K562 (cell line): Measurements from ENCODE around the gene ZNRF1. TPM values are rescaled to one million over a fixed set of nuclear protein-coding genes. Genes with fewer than 3 reads are reported as not detected.

Source experiments
- ATAC-seq: fragments of 200-7000 bp; cut with Tn5 transposase; 3 replicates; pipeline ENCODE4 v1.9.1; 2020; ENCODE audit warnings: moderate library complexity
- BruUV-seq: library from RNA; stranded (reverse); fragments of 400-500 nt; replicated peaks from 2 replicates; lab custom pipeline; 2021; lab: Mats Ljungman, UMichigan
- CTCF ChIA-PET: fragments of 300-600 bp; formaldehyde crosslinking; extraction: SDS; loops from one replicate; lab custom pipeline; 2021; ENCODE audit warnings: low intra/inter-chr PET ratio; lab: Yijun Ruan, JAX
- POLR2A ChIA-PET: fragments of 300-600, 350-650 bp; sonication (Branson Sonifier 250); formaldehyde crosslinking; extraction: SDS; loops from one replicate; lab custom pipeline; 2021; ENCODE audit warnings: antibody characterized with exemption, inconsistent platforms; lab: Yijun Ruan, JAX
- DNase-seq, 4 experiments: peaks; one replicate each; pipeline versions ENCODE4 v3.0.0 to v3.0.0-alpha.2; 2011 to 2018; ENCODE audit warnings: low spot score in 3 of 4, mixed read lengths in 3 of 4; ENCODE audit errors: extremely low read depth in 1 of 4
- FAIRE-seq: peaks from 2 replicates; lab custom pipeline; 2011; peaks lifted over from hg19 to GRCh38; lab: Jason Lieb, UNC
- H2AFZ ChIP-seq: 2 replicates; pipeline ENCODE4 v1.6.0; 2011; ENCODE audit warnings: low read depth, low read length, control low read depth, inconsistent platforms
- H3K27ac ChIP-seq: fragments of 200-600 bp; 3 replicates; pipeline ENCODE4 v1.8.0; 2011; ENCODE audit warnings: low read depth, mild to moderate bottlenecking, control low read depth, inconsistent platforms, low read length, moderate library complexity, mixed read lengths; ENCODE audit errors: extremely low read depth
- H3K27me3 ChIP-seq, 2 experiments: fragments of 300-600 bp in 1 of 2; 2 replicates in 1 of 2; 3 replicates in 1 of 2; pipeline versions ENCODE4 v1.6.0 to v1.8.0; 2011; ENCODE audit warnings: inconsistent platforms in 2 of 2, low read length in 2 of 2, mild to moderate bottlenecking in 1 of 2, mixed read lengths in 1 of 2, moderate library complexity in 1 of 2; ENCODE audit not compliant: control insufficient read depth in 2 of 2, insufficient read depth in 2 of 2
- H3K36me3 ChIP-seq: fragments of 300-600 bp; 3 replicates; pipeline ENCODE4 v1.8.0; 2011; ENCODE audit warnings: mild to moderate bottlenecking, low read length, inconsistent platforms; ENCODE audit not compliant: control insufficient read depth, insufficient read depth
- H3K4me1 ChIP-seq, 2 experiments: fragments of 200-600 bp in 1 of 2; replicated peaks in 1 of 2; 2 replicates in 1 of 2; 3 replicates in 1 of 2; pipeline versions ENCODE4 v1.5.1 to v1.8.0; 2011; ENCODE audit warnings: inconsistent platforms in 2 of 2, low read length in 2 of 2, mild to moderate bottlenecking in 1 of 2, mixed read lengths in 1 of 2, moderate library complexity in 1 of 2; ENCODE audit not compliant: control insufficient read depth in 2 of 2, insufficient read depth in 2 of 2
- H3K4me2 ChIP-seq: 2 replicates; pipeline ENCODE4 v1.6.1; 2011; ENCODE audit warnings: low read length, control low read depth, inconsistent platforms, mixed read lengths; ENCODE audit not compliant: insufficient read depth
- H3K4me3 ChIP-seq: fragments of 200-600 bp; sonication (generic), shearing (Covaris generic); 2 replicates; pipeline ENCODE4 v1.5.1; 2016; ENCODE audit warnings: control low read depth, inconsistent platforms
- H3K79me2 ChIP-seq: fragments of 200-600 bp; 3 replicates; pipeline ENCODE4 v1.8.0; 2011; ENCODE audit warnings: low read length, inconsistent platforms; ENCODE audit not compliant: control insufficient read depth, insufficient read depth
- H3K9ac ChIP-seq, 2 experiments: 2 replicates each; pipeline versions ENCODE4 v1.6.0 to v1.6.1; 2011; ENCODE audit warnings: low read depth in 2 of 2, low read length in 2 of 2, control low read depth in 1 of 2, inconsistent platforms in 1 of 2, mild to moderate bottlenecking in 1 of 2, mixed read lengths in 1 of 2; ENCODE audit not compliant: insufficient read depth in 1 of 2
- H3K9me1 ChIP-seq: one replicate; pipeline ENCODE4 v1.6.0; 2011; ENCODE audit warnings: inconsistent platforms, mild to moderate bottlenecking, low read length, moderate library complexity; ENCODE audit not compliant: control insufficient read depth, insufficient read depth
- H3K9me3 ChIP-seq: replicated peaks from 2 replicates; pipeline ENCODE4 v1.5.1; 2011; ENCODE audit warnings: low read depth, low read length, inconsistent platforms; ENCODE audit not compliant: control insufficient read depth, insufficient read depth
- H4K20me1 ChIP-seq: replicated peaks from 2 replicates; pipeline ENCODE4 v1.6.1; 2011; ENCODE audit warnings: low read length, inconsistent platforms, mixed read lengths; ENCODE audit not compliant: control insufficient read depth, insufficient read depth
- BCOR ChIP-seq: fragments of 450-650 bp; IDR thresholded peaks from 2 replicates; pipeline ENCODE4 v1.6.1; 2016
- BRD4 ChIP-seq: fragments of 200-600 bp; sonication (generic); IDR thresholded peaks from 2 replicates; pipeline ENCODE4 v1.6.1; 2017; ENCODE audit warnings: inconsistent platforms
- CHCHD3 ChIP-seq: fragments of 250-450 bp; sonication (Bioruptor Pico); IDR thresholded peaks from 2 replicates; pipeline ENCODE4 v2.1.2; 2022; ENCODE audit warnings: mild to moderate bottlenecking
- GTF2F1 ChIP-seq: IDR thresholded peaks from 2 replicates; pipeline ENCODE4 v1.6.1; 2011; ENCODE audit warnings: low read depth, low read length, improper control_type of control experiment
- HSF4 ChIP-seq: fragments of 250-450 bp; sonication (Bioruptor Pico); IDR thresholded peaks from 2 replicates; pipeline ENCODE4 v2.1.2; 2022; ENCODE audit warnings: mild to moderate bottlenecking, moderate library complexity, borderline replicate concordance
- KDM1A ChIP-seq, 2 experiments: fragments of 450-650 bp; IDR thresholded peaks; 2 replicates each; pipeline ENCODE4 v1.6.1; 2016; ENCODE audit warnings: mild to moderate bottlenecking in 2 of 2
- L3MBTL2 ChIP-seq: fragments of 450-650 bp; IDR thresholded peaks from 2 replicates; pipeline ENCODE4 v1.6.1; 2016; ENCODE audit warnings: mild to moderate bottlenecking, moderate library complexity
- MTA1 ChIP-seq: fragments of 450-650 bp; IDR thresholded peaks from 2 replicates; pipeline ENCODE4 v1.6.1; 2017; ENCODE audit warnings: borderline replicate concordance
- ZNF146 ChIP-seq: IDR thresholded peaks from one replicate; pipeline ENCODE4 v1.6.1; 2018; ENCODE audit warnings: missing compliant biosample characterization; ENCODE audit not compliant: unreplicated experiment
- WGBS: fragments of 100-300 bp; shearing (Covaris generic); methylation state at CpG from one replicate; pipeline ENCODE4 v1.1.6; 2016; ENCODE audit warnings: low coverage, mixed read lengths; ENCODE audit not compliant: insufficient coverage; ENCODE audit errors: missing lambda C conversion rate; 5-methylcytosine and 5-hydroxymethylcytosine counted together
- in situ Hi-C: fragments of 300-500 bp; cut with MboI; formaldehyde crosslinking; loops from 4 replicates; pipeline ENCODE4 v1.15.0; 2018; ENCODE audit warnings: inconsistent platforms, mixed read lengths
- intact Hi-C: fragments of 100-400 bp; cut with micrococcal nuclease; formaldehyde crosslinking; loops from 2 replicates; pipeline ENCODE4 v1.14.2; 2022
- polyA plus RNA-seq, 8 experiments: library from polyadenylated mRNA; depleted of rRNA in 4 of 8; stranded (reverse) in 5 of 8; unstranded in 3 of 8; fragments of >200 nt; fragmentation: Nextera tagmentation in 2 of 8; fragmentation: Illumina TruSeq in 1 of 8; extraction: Ambion mirVana in 2 of 8; extraction: Trizol in 1 of 8; gene quantifications; 2 replicates each; pipeline versions ENCODE4 v1.2.1 to v1.2.3, GENCODE V29; 2011 to 2014; ENCODE audit warnings: inconsistent platforms in 1 of 8, missing spikeins in 1 of 8
- total RNA-seq, 7 experiments: library from RNA; depleted of rRNA in 6 of 7; stranded (reverse); fragments of >200 nt in 6 of 7; fragmentation: Illumina TruSeq in 2 of 7; extraction: Trizol in 2 of 7; gene quantifications; 2 replicates each; pipeline versions ENCODE4 v1.2.1 to v1.2.3, GENCODE V29; 2011 to 2021; ENCODE audit warnings: low replicate concordance in 1 of 7

Gene ZNRF1
- total and polyA plus RNA-seq, 9 of the 15 experiments (the other 6 are each of a cell fraction or from before 2014, with no cell fraction given) = 9.5 to 37.7 (median 20.0) TPM

DNA sequence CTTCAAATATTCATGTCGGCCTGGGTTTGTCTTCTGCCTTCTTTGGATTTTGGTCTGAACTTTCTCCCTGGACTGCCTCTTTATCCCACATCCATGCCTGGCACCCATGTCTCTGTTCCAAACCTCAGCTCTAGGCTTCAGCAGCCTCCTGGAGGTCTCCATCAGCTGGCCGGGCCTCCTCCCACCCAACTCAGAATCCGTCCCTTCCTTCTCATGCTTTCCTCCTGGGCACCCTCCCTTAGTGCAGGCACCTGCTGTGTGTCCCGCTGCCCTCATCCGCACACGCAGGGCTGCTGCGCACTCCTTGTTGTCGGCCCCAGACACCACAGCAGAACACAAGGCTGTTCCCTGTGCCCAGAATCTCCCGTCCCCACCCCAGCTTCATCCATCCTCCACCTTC lies 103.8 kb downstream of the ZNRF1 start:
- CTCF ChIA-PET = no interaction called here
- DNase-seq = no peak
- POLR2A ChIA-PET = interaction anchor here (2.2 kb wide), 1 partner anchor 9 kb away, joined by 8 read pairs; no protein-coding TSS in a partner anchor
- no peaks in the 10 kb centered on the region for H3K9me3 ChIP-seq
- no peak overlapping the region; a peak in 1 of 4 replicates for H3K9ac ChIP-seq
- no peak overlapping the region for H3K4me2 ChIP-seq
- WGBS = 89% methylated on average over 9 of the region's 9 CpGs
- in situ Hi-C loops = no loop called here
- peaks cover 21% of the 10 kb centered on the region; the same call in 2 of the 3 replicates for H3K36me3 ChIP-seq
- H3K27ac ChIP-seq = no peak overlapping the region
- H3K4me3 ChIP-seq = no peak overlapping the region
- H3K27me3 ChIP-seq = no peaks in the 10 kb centered on the region
- FAIRE-seq = no peak
- intact Hi-C loops = no loop called here
- BruUV-seq = no TSS peak
- no peaks in the 10 kb centered on the region for H4K20me1 ChIP-seq
- no peak overlapping the region for H2AFZ ChIP-seq
- no peak for TF ChIP-seq HSF4 (CRISPR knock-in tag)
- TF ChIP-seq, all 486 proteins: peak for 0
- H3K9me1 ChIP-seq = no peaks in the 10 kb centered on the region
- H3K79me2 ChIP-seq = no peaks in the 10 kb centered on the region; the same call in 1 of the 3 replicates
- peaks cover 12 to 17% of the 10 kb centered on the region in 2 experiments for H3K4me1 ChIP-seq
- no peak for ATAC-seq

- CTCF ChIA-PET = no interaction called here
These were observed 105.2 kb downstream of the ZNRF1 start for GRCh38 chr16:75103994-75104393.

More at GRCh38 chr16:75103994-75104393, 105.2 kb downstream of the ZNRF1 start:
- ATAC-seq = no peak
- peaks cover 21% of the 10 kb centered on the region; the same call in 2 of the 3 replicates for H3K36me3 ChIP-seq
- no peaks in the 10 kb centered on the region for H3K9me1 ChIP-seq
- no peak overlapping the region for H3K9ac ChIP-seq
- no peak overlapping the region for H2AFZ ChIP-seq
- no TSS peak for BruUV-seq
- intact Hi-C loops (no loop called here), in situ Hi-C loops (no loop called here)
- WGBS = 70% methylated on average over 5 of the region's 5 CpGs
- no peak overlapping the region for H3K4me3 ChIP-seq
- H3K4me2 ChIP-seq = no peak overlapping the region
- H3K79me2 ChIP-seq = no peaks in the 10 kb centered on the region; the same call in 2 of the 3 replicates
- H4K20me1 ChIP-seq = no peaks in the 10 kb centered on the region
- no peaks in the 10 kb centered on the region for H3K9me3 ChIP-seq
- POLR2A ChIA-PET = no interaction called here
- H3K27me3 ChIP-seq = no peaks in the 10 kb centered on the region
- FAIRE-seq = no peak
- H3K4me1 ChIP-seq = peaks cover 12% of the 10 kb centered on the region in 2 experiments
- no peak for DNase-seq
- H3K27ac ChIP-seq = no peak overlapping the region
- TF ChIP-seq MTA1 (no peak), KDM1A (IDR thresholded peaks at IDR 0.05) (peak; percentile 43 to 61; a peak in 3 of 4 replicates), BRD4 (no peak), CHCHD3 (CRISPR knock-in tag) (no peak), BCOR (peak; percentile 75), ZNF146 (CRISPR knock-in tag) (peak; percentile 99), GTF2F1 (no peak), L3MBTL2 (no peak)
